Mesendoderm (in vitro differentiated cells): ENCODE measurements around the gene CNOT4. TPM values are rescaled to one million over a fixed set of nuclear protein-coding genes. Genes with fewer than 3 reads are reported as not detected.
A peak's percentile ranks its signal among the peaks of the same experiment; 100 is the strongest.

Source experiments
- DNase-seq: peaks from one replicate; pipeline ENCODE4 v3.0.0; 2013
- H2AK5ac ChIP-seq: 2 replicates; pipeline ENCODE4 v1.6.1; 2013; ENCODE audit warnings: low read length, inconsistent platforms
- H2BK120ac ChIP-seq: 2 replicates; pipeline ENCODE4 v1.6.1; 2013; ENCODE audit warnings: low read depth, mild to moderate bottlenecking, low read length, moderate library complexity, mixed read lengths
- H2BK15ac ChIP-seq: replicated peaks from 2 replicates; pipeline ENCODE4 v1.6.1; 2013; ENCODE audit warnings: low read depth, mild to moderate bottlenecking, moderate library complexity
- H2BK5ac ChIP-seq: 2 replicates; pipeline ENCODE4 v1.6.1; 2013; ENCODE audit warnings: low read length, inconsistent platforms
- H3K18ac ChIP-seq: 2 replicates; pipeline ENCODE4 v1.6.1; 2013; ENCODE audit warnings: mild to moderate bottlenecking, low read length, mixed read lengths
- H3K23ac ChIP-seq: one replicate; pipeline ENCODE4 v1.6.1; 2013; ENCODE audit warnings: low read length
- H3K27ac ChIP-seq: 2 replicates; pipeline ENCODE4 v1.5.1; 2013; ENCODE audit warnings: low read depth, mild to moderate bottlenecking, inconsistent platforms, low read length, moderate library complexity
- H3K27me3 ChIP-seq: 2 replicates; pipeline ENCODE4 v1.6.1; 2013; ENCODE audit warnings: low read length, control low read depth, mild to moderate bottlenecking, inconsistent platforms; ENCODE audit not compliant: insufficient read depth, poor library complexity
- H3K36me3 ChIP-seq: 2 replicates; pipeline ENCODE4 v1.6.1; 2013; ENCODE audit warnings: low read length, inconsistent platforms; ENCODE audit not compliant: control insufficient read depth, insufficient read depth
- H3K4ac ChIP-seq: one replicate; pipeline ENCODE4 v1.6.1; 2013; ENCODE audit warnings: low read depth, mild to moderate bottlenecking, low read length, moderate library complexity
- H3K4me1 ChIP-seq: 2 replicates; pipeline ENCODE4 v1.6.1; 2013; ENCODE audit warnings: low read depth, low read length, inconsistent platforms; ENCODE audit not compliant: control insufficient read depth
- H3K4me2 ChIP-seq: 2 replicates; pipeline ENCODE4 v1.6.1; 2013; ENCODE audit warnings: low read length
- H3K4me3 ChIP-seq: 2 replicates; pipeline ENCODE4 v1.5.1; 2013; ENCODE audit warnings: mild to moderate bottlenecking, low read length
- H3K56ac ChIP-seq: one replicate; pipeline ENCODE4 v1.6.1; 2013; ENCODE audit warnings: low read length
- H3K79me1 ChIP-seq: 2 replicates; pipeline ENCODE4 v1.6.1; 2013; ENCODE audit warnings: low read length, inconsistent platforms
- H3K79me2 ChIP-seq: 2 replicates; pipeline ENCODE4 v1.6.1; 2013; ENCODE audit warnings: mild to moderate bottlenecking, low read length; ENCODE audit not compliant: control insufficient read depth, insufficient read depth
- H3K9ac ChIP-seq: 2 replicates; pipeline ENCODE4 v1.6.1; 2013; ENCODE audit warnings: low read length, inconsistent platforms
- H4K5ac ChIP-seq: one replicate; pipeline ENCODE4 v1.6.1; 2013; ENCODE audit warnings: low read length
- H4K8ac ChIP-seq: one replicate; pipeline ENCODE4 v1.6.1; 2013; ENCODE audit warnings: low read depth, mild to moderate bottlenecking, control low read depth, low read length, moderate library complexity
- WGBS: extraction: QIAGEN DNeasy Blood & Tissue Kit; methylation state at CpG from one replicate; pipeline ENCODE4 v1.1.7; 2013; ENCODE audit warnings: low lambda C conversion rate, missing lambda C conversion rate; ENCODE audit not compliant: insufficient coverage; ENCODE audit errors: extremely low coverage; 5-methylcytosine and 5-hydroxymethylcytosine counted together
- polyA plus RNA-seq, 2 experiments: library from polyadenylated mRNA; stranded (reverse); fragments of 200-250 nt; gene quantifications; one replicate each; pipeline ENCODE4 v1.2.3, GENCODE V29; 2013

The CNOT4 gene, protein sequence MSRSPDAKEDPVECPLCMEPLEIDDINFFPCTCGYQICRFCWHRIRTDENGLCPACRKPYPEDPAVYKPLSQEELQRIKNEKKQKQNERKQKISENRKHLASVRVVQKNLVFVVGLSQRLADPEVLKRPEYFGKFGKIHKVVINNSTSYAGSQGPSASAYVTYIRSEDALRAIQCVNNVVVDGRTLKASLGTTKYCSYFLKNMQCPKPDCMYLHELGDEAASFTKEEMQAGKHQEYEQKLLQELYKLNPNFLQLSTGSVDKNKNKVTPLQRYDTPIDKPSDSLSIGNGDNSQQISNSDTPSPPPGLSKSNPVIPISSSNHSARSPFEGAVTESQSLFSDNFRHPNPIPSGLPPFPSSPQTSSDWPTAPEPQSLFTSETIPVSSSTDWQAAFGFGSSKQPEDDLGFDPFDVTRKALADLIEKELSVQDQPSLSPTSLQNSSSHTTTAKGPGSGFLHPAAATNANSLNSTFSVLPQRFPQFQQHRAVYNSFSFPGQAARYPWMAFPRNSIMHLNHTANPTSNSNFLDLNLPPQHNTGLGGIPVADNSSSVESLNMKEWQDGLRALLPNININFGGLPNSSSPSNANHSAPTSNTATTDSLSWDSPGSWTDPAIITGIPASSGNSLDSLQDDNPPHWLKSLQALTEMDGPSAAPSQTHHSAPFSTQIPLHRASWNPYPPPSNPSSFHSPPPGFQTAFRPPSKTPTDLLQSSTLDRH
- 18.4 TPM for polyA plus RNA-seq (2013, experiment 1 of 2)
- 19.0 TPM for polyA plus RNA-seq (2013, experiment 2 of 2)

DNA sequence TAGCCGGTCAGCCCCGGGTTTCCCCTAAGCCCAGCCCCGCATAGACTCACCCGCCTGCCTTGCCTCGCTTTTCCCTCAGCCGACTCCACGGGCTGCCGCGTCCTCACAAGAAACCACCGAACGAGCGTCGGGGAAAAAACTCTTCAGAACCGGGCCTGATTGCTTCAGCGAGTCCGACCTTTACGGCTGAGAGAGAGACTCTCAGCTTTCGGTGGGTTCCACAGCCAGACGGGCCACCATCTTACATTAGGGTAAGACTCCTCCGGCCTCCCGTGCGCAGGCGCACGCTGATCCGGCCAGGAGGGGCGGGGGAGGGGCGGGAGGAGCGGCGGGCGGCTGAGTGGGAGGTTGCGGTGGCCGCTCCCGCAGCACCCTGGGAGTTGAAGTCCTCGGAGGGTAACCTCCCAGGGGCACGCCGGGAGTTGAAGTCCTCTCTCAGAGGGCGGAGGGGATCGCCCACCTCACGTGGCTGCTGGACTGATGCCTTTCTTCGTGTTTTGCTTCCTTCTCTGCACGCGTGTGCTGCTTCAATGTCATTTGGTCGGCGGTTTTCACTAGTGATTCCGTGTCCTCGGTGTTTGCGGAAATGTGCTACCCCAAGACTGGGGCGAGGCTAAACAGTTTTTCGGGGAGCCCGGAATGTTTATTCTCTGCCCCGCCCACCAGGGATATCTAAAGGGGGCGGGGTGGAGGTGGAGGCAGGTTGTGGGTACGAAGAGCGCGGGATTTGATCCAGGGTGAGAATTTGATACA is at the start of gene CNOT4:
CNOT4 (minus strand) TSS at position 264 of the 753 bp plus-strand sequence. CDS start 71,771 bp downstream, outside the sequence.
- H3K4ac ChIP-seq: peak within 1 kb of the TSS; percentile 57
- H3K4me3 ChIP-seq: peak within 1 kb of the TSS; percentile 92
- H3K4me1 ChIP-seq: no peaks in the 10 kb centered on the region
- H3K36me3 ChIP-seq: no peaks in the 10 kb centered on the region
- H3K27ac ChIP-seq: peak within 1 kb of the TSS; percentile 68
- no peak within 1 kb of the TSS for H2BK15ac ChIP-seq
- no peak within 1 kb of the TSS for H2BK5ac ChIP-seq
- no peak within 1 kb of the TSS for H2AK5ac ChIP-seq
- no peaks in the 10 kb centered on the region for H3K27me3 ChIP-seq
- no peak within 1 kb of the TSS for H2BK120ac ChIP-seq
- peak within 1 kb of the TSS; percentile 92 for H3K56ac ChIP-seq
- peak within 1 kb of the TSS; percentile 78 for H3K18ac ChIP-seq
- DNase-seq: peak; percentile 99
- peaks cover 7% of the 10 kb centered on the region for H3K79me1 ChIP-seq
- peak within 1 kb of the TSS; percentile 69 for H3K4me2 ChIP-seq
- H4K5ac ChIP-seq: no peak within 1 kb of the TSS
- H3K23ac ChIP-seq: no peak within 1 kb of the TSS
- H4K8ac ChIP-seq: peak within 1 kb of the TSS; percentile 88
- WGBS: no CpG with 5 or more reads among the region's 55 CpGs
- H3K79me2 ChIP-seq: peaks cover 20% of the 10 kb centered on the region
- H3K9ac ChIP-seq: peak within 1 kb of the TSS; percentile 85

DNA sequence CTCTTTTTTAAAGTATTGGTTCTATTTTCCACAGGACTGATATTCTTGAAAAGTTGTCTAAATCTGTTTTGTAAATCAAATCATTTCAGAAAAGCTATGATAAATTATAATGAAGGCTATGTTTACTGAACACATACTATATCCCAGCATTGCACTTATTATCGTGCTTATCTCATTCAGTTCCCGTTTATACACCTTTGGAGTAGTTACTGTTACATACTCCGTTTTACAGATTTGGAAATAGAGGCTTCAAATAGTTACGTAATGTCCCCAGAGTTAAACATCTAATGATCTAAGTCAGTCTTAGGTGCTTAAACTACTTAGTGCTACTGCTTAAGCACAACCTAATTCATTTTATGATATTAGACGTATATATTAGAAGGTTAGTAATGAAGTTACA is 49.0 kb upstream of the CNOT4 start:
- WGBS: no CpG with 5 or more reads among the region's 5 CpGs
- Histone ChIP-seq H3K23ac (no peak overlapping the region), H3K79me2 (peaks cover 50% of the 10 kb centered on the region), H3K27ac (no peak overlapping the region), H3K18ac (no peak overlapping the region), H3K4me2 (peak overlapping the region; percentile 92), H3K27me3 (no peaks in the 10 kb centered on the region), H3K4me1 (peaks cover 2% of the 10 kb centered on the region), H2BK5ac (no peak overlapping the region), H2AK5ac (no peak overlapping the region), H2BK120ac (no peak overlapping the region), H4K5ac (no peak overlapping the region), H4K8ac (no peak overlapping the region), H3K56ac (peak overlapping the region; percentile 42), H3K36me3 (no peaks in the 10 kb centered on the region), H3K79me1 (peaks cover 3% of the 10 kb centered on the region), H3K4ac (no peak overlapping the region), H3K4me3 (peak overlapping the region; percentile 86), H2BK15ac (no peak overlapping the region), H3K9ac (peak overlapping the region; percentile 92)
- DNase-seq: no peak

DNA sequence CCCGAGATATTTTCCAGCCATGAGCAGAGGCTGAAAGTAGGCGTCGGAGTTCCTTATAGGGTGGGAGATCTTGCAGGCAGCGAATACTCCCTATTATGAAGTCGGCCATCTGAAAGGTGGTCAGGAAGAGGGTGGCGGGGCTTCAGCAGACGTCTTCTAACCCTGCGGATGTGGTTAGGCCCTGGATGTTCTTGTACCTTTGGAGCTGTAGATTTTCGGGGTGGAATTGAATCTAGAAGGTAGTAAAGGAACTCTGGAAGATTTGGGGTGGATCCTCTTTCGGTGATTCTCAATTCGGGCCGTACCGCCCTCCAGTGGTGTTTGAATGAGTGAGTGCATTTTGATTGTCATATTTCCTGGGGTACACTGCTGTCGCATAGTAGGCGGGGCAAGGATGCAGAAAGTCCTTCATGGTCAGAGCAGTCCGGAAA is 48.5 kb upstream of the CNOT4 start:
- H3K18ac ChIP-seq: peak overlapping the region; percentile 62
- H2BK5ac ChIP-seq: peak overlapping the region; percentile 0
- H4K5ac ChIP-seq: no peak overlapping the region
- no peaks in the 10 kb centered on the region for H3K36me3 ChIP-seq
- no peak overlapping the region for H2BK15ac ChIP-seq
- H3K27ac ChIP-seq: peak overlapping the region; percentile 67
- H3K27me3 ChIP-seq: no peaks in the 10 kb centered on the region
- H3K4me1 ChIP-seq: peaks cover 2% of the 10 kb centered on the region
- peak; percentile 89 for DNase-seq
- no peak overlapping the region for H3K23ac ChIP-seq
- peak overlapping the region; percentile 76 for H3K56ac ChIP-seq
- H4K8ac ChIP-seq: peak overlapping the region; percentile 30
- no CpG with 5 or more reads among the region's 16 CpGs for WGBS
- H2AK5ac ChIP-seq: no peak overlapping the region
- peak overlapping the region; percentile 87 for H3K4ac ChIP-seq
- peak overlapping the region; percentile 86 for H3K4me3 ChIP-seq
- peaks cover 3% of the 10 kb centered on the region for H3K79me1 ChIP-seq
- H3K9ac ChIP-seq: peak overlapping the region; percentile 92
- H3K79me2 ChIP-seq: peaks cover 45% of the 10 kb centered on the region
- H3K4me2 ChIP-seq: peak overlapping the region; percentile 92
- peak overlapping the region; percentile 83 for H2BK120ac ChIP-seq

DNA sequence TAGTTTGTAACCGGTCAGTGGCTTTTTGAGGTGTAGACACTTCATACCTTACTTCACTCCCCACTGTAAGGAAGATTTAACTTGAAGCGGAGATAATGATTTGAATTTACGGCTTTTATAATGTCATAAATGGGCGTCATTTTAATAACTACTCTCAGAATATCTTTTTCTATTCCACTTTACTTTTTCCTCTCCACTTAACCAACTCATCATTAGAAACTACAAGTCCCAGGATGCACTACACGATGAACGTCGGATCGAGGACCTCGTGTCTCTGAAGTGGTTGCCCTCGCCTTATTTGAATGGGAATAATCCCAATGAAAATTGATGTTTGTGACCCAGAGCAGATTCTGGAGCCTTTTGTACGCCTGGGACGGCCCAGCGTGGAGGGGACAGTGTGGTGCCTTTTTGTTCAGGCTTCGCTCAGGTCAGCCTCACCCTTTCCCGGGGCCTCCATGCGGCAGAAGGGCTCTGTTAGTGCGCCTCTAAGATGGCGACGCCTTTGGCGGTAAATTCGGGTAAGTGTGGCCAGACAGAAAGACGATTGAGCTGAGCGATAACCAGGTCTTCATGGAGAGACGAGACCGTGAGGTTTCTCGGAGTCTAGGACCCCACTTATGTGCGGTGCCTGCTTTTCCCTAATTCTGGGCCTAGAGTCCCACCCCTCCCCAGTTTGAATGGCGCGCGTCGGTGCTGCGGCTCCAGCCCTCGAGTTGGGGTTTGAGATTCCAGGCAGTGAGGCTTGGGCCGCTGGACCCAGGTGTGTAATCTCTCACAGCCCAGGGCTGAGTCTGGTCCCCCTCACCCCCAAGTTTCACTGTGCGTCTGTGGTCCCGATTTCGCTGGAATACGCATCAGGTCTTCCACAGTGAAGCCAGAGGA is 47.8 kb upstream of the CNOT4 start, which contains the start of gene NUP205:
NUP205 (plus strand) TSS at position 463 of the 882 bp plus-strand sequence; CDS start at position 491, 28 bp downstream.
- peak within 1 kb of the TSS; percentile 87 for H3K4ac ChIP-seq
- peak within 1 kb of the TSS; percentile 0 for H3K23ac ChIP-seq
- peak within 1 kb of the TSS; percentile 76 for H3K56ac ChIP-seq
- H3K4me2 ChIP-seq: peak within 1 kb of the TSS; percentile 92
- H3K4me1 ChIP-seq: peaks cover 2% of the 10 kb centered on the region
- WGBS: no CpG with 5 or more reads among the region's 38 CpGs
- H4K8ac ChIP-seq: peak within 1 kb of the TSS; percentile 30
- peak; percentile 88 for DNase-seq
- H3K9ac ChIP-seq: peak within 1 kb of the TSS; percentile 92
- H4K5ac ChIP-seq: no peak within 1 kb of the TSS
- no peak within 1 kb of the TSS for H2AK5ac ChIP-seq
- no peaks in the 10 kb centered on the region for H3K27me3 ChIP-seq
- peak within 1 kb of the TSS; percentile 62 for H3K18ac ChIP-seq
- H3K79me1 ChIP-seq: peaks cover 3% of the 10 kb centered on the region
- H3K79me2 ChIP-seq: peaks cover 40% of the 10 kb centered on the region
- H3K4me3 ChIP-seq: peak within 1 kb of the TSS; percentile 86
- H2BK120ac ChIP-seq: peak within 1 kb of the TSS; percentile 83
- H3K27ac ChIP-seq: peak within 1 kb of the TSS; percentile 67
- H2BK5ac ChIP-seq: peak within 1 kb of the TSS; percentile 0
- H2BK15ac ChIP-seq: no peak within 1 kb of the TSS
- no peaks in the 10 kb centered on the region for H3K36me3 ChIP-seq

DNA sequence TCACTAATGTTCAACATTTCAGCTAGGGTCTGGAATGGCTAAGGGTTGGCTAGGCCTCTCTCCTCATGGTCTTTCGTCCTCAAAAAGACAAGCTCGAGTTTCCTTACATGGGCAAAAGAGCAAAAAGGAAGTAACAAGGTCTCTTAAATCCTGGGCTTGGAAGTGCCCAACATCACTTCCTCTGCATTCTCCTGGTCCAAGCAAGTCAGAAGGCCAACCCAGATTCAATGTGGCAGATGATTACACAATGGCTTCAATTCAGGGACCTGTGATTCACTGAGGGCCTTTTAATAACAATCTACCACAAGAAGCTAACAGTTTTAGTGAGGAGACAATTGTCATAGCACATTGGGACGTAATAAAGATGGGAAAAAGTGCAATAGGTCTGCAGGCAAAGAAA is 43.4 kb upstream of the CNOT4 start:
- Histone ChIP-seq H3K56ac (no peak overlapping the region), H3K9ac (no peak overlapping the region), H3K4me3 (no peak overlapping the region), H3K4me1 (no peaks in the 10 kb centered on the region), H3K4me2 (no peak overlapping the region), H3K27me3 (no peaks in the 10 kb centered on the region), H2BK120ac (no peak overlapping the region), H3K23ac (no peak overlapping the region), H4K8ac (no peak overlapping the region), H3K79me1 (no peaks in the 10 kb centered on the region), H3K18ac (no peak overlapping the region), H4K5ac (no peak overlapping the region), H2BK15ac (no peak overlapping the region), H3K36me3 (no peaks in the 10 kb centered on the region), H2BK5ac (no peak overlapping the region), H3K27ac (no peak overlapping the region), H3K79me2 (peaks cover 4% of the 10 kb centered on the region), H3K4ac (no peak overlapping the region), H2AK5ac (no peak overlapping the region)
- no CpG with 5 or more reads among the region's 3 CpGs for WGBS
- DNase-seq: no peak
